ENCODE results near the gene ANO7. TPM values are rescaled to one million over a fixed set of nuclear protein-coding genes. Genes with fewer than 3 reads are reported as not detected.

The ANO7 gene
- total RNA-seq, 1 experiment from 2014 or later: 0.84 TPM

DNA sequence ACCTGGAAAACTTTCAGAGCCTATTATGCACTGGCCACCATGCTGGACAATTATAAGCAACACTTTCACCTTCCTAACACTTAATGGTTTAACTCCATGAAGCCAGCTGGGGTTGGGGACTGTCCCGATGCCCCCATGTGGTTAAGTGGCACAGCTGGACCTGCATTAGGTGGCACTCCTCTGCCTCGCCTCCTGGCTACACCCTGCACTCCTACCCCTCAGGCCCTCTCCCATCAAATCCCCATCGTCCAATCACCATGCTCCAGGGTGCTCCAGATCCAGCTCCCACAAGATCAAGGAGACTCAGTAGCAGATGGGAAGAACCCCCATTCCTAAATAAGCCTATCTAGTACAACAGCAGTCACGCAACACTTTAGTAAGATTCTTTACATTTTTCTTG, 73.2 kb downstream of the ANO7 start:
- POLR2A ChIA-PET: no interaction called here
- Histone ChIP-seq H3K79me2 (ENCODE audit: insufficient read depth, low read length) (peaks cover 77% of the 10 kb centered on the region), H3K27me3 (ENCODE audit: insufficient read depth, low read length) (no peaks in the 10 kb centered on the region), H3K4me2 (ENCODE audit: low read length) (no peak overlapping the region), H3K4me1 (ENCODE audit: control insufficient read depth in 1 of 2, insufficient read depth in 2 of 2, low read length in 2 of 2) (no peaks in the 10 kb centered on the region), H4K20me1 (ENCODE audit: insufficient read depth) (peaks cover 5% of the 10 kb centered on the region; the same call in 1 of the 2 replicates), H3K9ac (ENCODE audit: low read length) (no peak overlapping the region), H3K9me3 (ENCODE audit: control insufficient read depth in 1 of 2, insufficient read depth in 1 of 2, low read depth in 1 of 2, low read length in 2 of 2) (no peaks in the 10 kb centered on the region), H3K9me2 (ENCODE audit: insufficient read depth) (no peaks in the 10 kb centered on the region), H3K27ac (ENCODE audit: low read depth, low read length) (no peak overlapping the region), H3K36me3 (ENCODE audit: control insufficient read depth in 1 of 2, insufficient read depth in 2 of 2, low read length in 2 of 2) (peaks cover 57 to 70% of the 10 kb centered on the region in 2 experiments), H2AFZ (ENCODE audit: low read depth, low read length, poor library complexity, severe bottlenecking) (no peak overlapping the region), H3K4me3 (replicated peaks in 1 of 2; ENCODE audit: low read depth in 1 of 2, low read length in 2 of 2) (no peak overlapping the region)
- CTCF ChIA-PET: no interaction called here
- TF ChIP-seq, protein P1, sequence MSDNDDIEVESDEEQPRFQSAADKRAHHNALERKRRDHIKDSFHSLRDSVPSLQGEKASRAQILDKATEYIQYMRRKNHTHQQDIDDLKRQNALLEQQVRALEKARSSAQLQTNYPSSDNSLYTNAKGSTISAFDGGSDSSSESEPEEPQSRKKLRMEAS (IDR thresholded peaks at IDR 0.05): no peak
- TF ChIP-seq CBX3 (IDR thresholded peaks at IDR 0.05; ENCODE audit: low read depth) (no peak), RAD21 (IDR thresholded peaks at IDR 0.05; ENCODE audit: low read depth) (no peak), SRF (IDR thresholded peaks at IDR 0.05; ENCODE audit: low read depth) (no peak), POLR2AphosphoS5 (IDR thresholded peaks at IDR 0.05; ENCODE audit: low read depth, low read length) (no peak), ZNF274 (IDR thresholded peaks at IDR 0.05; ENCODE audit: low read depth, low read length) (no peak), TCF7L2 (IDR thresholded peaks at IDR 0.05; ENCODE audit: borderline replicate concordance, extremely low read depth, insufficient read depth, insufficient read length) (no peak), SIN3A (IDR thresholded peaks at IDR 0.05; ENCODE audit: low read depth) (no peak), EGR1 (IDR thresholded peaks at IDR 0.05; ENCODE audit: low read depth) (no peak), EZH2phosphoT487 (IDR thresholded peaks at IDR 0.05; ENCODE audit: borderline replicate concordance) (no peak), ELF1 (IDR thresholded peaks at IDR 0.05; ENCODE audit: borderline replicate concordance, low read depth) (no peak), SP1 (IDR thresholded peaks at IDR 0.05; ENCODE audit: low read depth) (no peak)
- ATAC-seq (0 out of 2 replicates have a peak, but pooled peaks have one; percentile 34), DNase-seq (ENCODE audit: low read depth, low spot score) (no peak)
- RAD21 ChIA-PET (ENCODE audit: low non-redundant PET in 1 of 2, low total read pairs in 2 of 2, uncharacterized antibody in 2 of 2, unreplicated experiment in 2 of 2): no interaction called here
- intact Hi-C loops (cut with micrococcal nuclease): no loop called here
- no TSS peak for BruUV-seq (replicated peaks)

DNA sequence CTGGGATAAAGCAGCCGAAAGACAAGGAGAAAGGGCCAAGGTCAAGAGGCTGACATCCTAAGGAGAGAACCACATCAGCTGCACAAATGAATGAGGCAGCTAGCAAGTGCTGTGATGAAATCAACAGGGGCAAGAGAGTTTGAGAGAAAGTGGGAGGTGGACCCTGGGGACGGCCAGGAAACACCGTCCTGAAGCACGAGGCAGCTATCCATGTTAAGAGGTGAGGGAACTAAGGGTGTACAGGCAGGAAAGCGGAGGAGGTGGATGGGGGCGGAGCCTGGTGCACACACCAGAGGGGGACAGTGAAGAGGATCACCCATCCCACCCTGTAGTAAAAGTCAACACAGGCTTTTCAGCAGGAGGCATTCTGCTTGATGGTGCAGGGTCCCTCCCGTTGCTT, 74.6 kb downstream of the ANO7 start:
- no peaks in the 10 kb centered on the region for H3K9me3 ChIP-seq (ENCODE audit: control insufficient read depth in 1 of 2, insufficient read depth in 1 of 2, low read depth in 1 of 2, low read length in 2 of 2)
- no peak overlapping the region for H3K4me3 ChIP-seq (replicated peaks in 1 of 2; ENCODE audit: low read depth in 1 of 2, low read length in 2 of 2)
- H3K27ac ChIP-seq (ENCODE audit: low read depth, low read length): no peak overlapping the region
- CTCF ChIA-PET: no interaction called here
- H3K27me3 ChIP-seq (ENCODE audit: insufficient read depth, low read length): no peaks in the 10 kb centered on the region
- POLR2A ChIA-PET: no interaction called here
- H3K36me3 ChIP-seq (ENCODE audit: control insufficient read depth in 1 of 2, insufficient read depth in 2 of 2, low read length in 2 of 2): peaks cover 62 to 68% of the 10 kb centered on the region in 2 experiments
- intact Hi-C loops (cut with micrococcal nuclease): no loop called here
- no peak for ATAC-seq
- peaks cover 7% of the 10 kb centered on the region; the same call in 1 of the 2 replicates for H4K20me1 ChIP-seq (ENCODE audit: insufficient read depth)
- BruUV-seq (replicated peaks): no TSS peak
- H3K9me2 ChIP-seq (ENCODE audit: insufficient read depth): no peaks in the 10 kb centered on the region
- no peak overlapping the region for H3K4me2 ChIP-seq (ENCODE audit: low read length)
- H3K9ac ChIP-seq (ENCODE audit: low read length): no peak overlapping the region
- no peak overlapping the region for H2AFZ ChIP-seq (ENCODE audit: low read depth, low read length, poor library complexity, severe bottlenecking)
- DNase-seq (ENCODE audit: low read depth, low spot score): no peak
- no peak for TF ChIP-seq YY1 (IDR thresholded peaks at IDR 0.05; ENCODE audit: extremely low read depth, insufficient replicate concordance, low read depth, low read length)
- TF ChIP-seq, protein P1 (IDR thresholded peaks at IDR 0.05): no peak
- TF ChIP-seq CBX3 (IDR thresholded peaks at IDR 0.05; ENCODE audit: low read depth): no peak
- TF ChIP-seq, protein P2, sequence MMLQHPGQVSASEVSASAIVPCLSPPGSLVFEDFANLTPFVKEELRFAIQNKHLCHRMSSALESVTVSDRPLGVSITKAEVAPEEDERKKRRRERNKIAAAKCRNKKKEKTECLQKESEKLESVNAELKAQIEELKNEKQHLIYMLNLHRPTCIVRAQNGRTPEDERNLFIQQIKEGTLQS (IDR thresholded peaks at IDR 0.05): no peak
- TF ChIP-seq ZFX (IDR thresholded peaks at IDR 0.05): no peak
- TF ChIP-seq EGR1 (IDR thresholded peaks at IDR 0.05; ENCODE audit: low read depth): no peak
- TF ChIP-seq, protein P3, sequence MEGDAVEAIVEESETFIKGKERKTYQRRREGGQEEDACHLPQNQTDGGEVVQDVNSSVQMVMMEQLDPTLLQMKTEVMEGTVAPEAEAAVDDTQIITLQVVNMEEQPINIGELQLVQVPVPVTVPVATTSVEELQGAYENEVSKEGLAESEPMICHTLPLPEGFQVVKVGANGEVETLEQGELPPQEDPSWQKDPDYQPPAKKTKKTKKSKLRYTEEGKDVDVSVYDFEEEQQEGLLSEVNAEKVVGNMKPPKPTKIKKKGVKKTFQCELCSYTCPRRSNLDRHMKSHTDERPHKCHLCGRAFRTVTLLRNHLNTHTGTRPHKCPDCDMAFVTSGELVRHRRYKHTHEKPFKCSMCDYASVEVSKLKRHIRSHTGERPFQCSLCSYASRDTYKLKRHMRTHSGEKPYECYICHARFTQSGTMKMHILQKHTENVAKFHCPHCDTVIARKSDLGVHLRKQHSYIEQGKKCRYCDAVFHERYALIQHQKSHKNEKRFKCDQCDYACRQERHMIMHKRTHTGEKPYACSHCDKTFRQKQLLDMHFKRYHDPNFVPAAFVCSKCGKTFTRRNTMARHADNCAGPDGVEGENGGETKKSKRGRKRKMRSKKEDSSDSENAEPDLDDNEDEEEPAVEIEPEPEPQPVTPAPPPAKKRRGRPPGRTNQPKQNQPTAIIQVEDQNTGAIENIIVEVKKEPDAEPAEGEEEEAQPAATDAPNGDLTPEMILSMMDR (IDR thresholded peaks at IDR 0.05 in 2 of 3, conservative IDR thresholded peaks at IDR 0.05 in 1 of 3; ENCODE audit: borderline replicate concordance in 1 of 3, insufficient read depth in 1 of 3, low read depth in 2 of 3, low read length in 2 of 3): no peak
- no peak for TF ChIP-seq SIN3A (IDR thresholded peaks at IDR 0.05; ENCODE audit: low read depth)
- TF ChIP-seq JUND (IDR thresholded peaks at IDR 0.05): no peak
- no peak for TF ChIP-seq RAD21 (IDR thresholded peaks at IDR 0.05; ENCODE audit: low read depth)
- no peak for TF ChIP-seq CEBPB (IDR thresholded peaks at IDR 0.05; ENCODE audit: low read depth)
- TF ChIP-seq ELF1 (IDR thresholded peaks at IDR 0.05; ENCODE audit: borderline replicate concordance, low read depth): no peak
- TF ChIP-seq EZH2phosphoT487 (IDR thresholded peaks at IDR 0.05; ENCODE audit: borderline replicate concordance): no peak
- H3K4me1 ChIP-seq (ENCODE audit: control insufficient read depth in 1 of 2, insufficient read depth in 2 of 2, low read length in 2 of 2): no peaks in the 10 kb centered on the region
- H3K79me2 ChIP-seq (ENCODE audit: insufficient read depth, low read length): peaks cover 82% of the 10 kb centered on the region
- RAD21 ChIA-PET (ENCODE audit: low non-redundant PET in 1 of 2, low total read pairs in 2 of 2, uncharacterized antibody in 2 of 2, unreplicated experiment in 2 of 2): no interaction called here
